Epithelial cell of esophagus (primary cell): ENCODE measurements around the gene HSD17B1.

Source experiments
- DNase-seq: peaks from one replicate; pipeline ENCODE4 v3.0.0; 2010; ENCODE audit warnings: low read depth
- H3K4me3 ChIP-seq: 2 replicates; pipeline ENCODE4 v1.5.1; 2011; ENCODE audit warnings: mild to moderate bottlenecking, low read length, control low read depth
- TF ChIP-seq, protein P1 (sequence below): IDR thresholded peaks from 2 replicates; pipeline ENCODE4 v1.5.1; 2011; ENCODE audit warnings: low read depth, mild to moderate bottlenecking, low read length, control low read depth, inconsistent platforms; ENCODE audit not compliant: insufficient read depth; ENCODE audit errors: missing control alignments

Gene HSD17B1

DNA sequence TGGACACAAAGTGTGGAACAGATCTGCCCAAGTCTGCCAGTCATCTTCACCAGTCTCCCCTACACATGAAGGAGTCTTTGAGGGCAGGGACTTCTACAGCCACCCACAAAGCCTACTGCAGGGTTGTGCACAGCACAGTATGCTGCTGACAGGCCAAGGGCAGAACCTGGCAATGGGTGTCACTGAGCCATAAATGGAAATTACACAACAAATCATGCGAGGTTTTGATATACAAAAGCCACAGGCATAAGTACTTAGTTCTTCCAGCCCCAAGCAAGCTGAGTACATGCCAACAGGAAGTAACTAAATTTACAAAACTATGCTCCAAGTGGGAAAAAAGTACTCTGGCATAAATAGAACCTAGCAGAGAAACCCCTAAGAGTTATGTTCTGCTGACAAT is 32.6 kb downstream of the HSD17B1 start:
- DNase-seq, result peak; percentile 16
- TF ChIP-seq, protein P1, sequence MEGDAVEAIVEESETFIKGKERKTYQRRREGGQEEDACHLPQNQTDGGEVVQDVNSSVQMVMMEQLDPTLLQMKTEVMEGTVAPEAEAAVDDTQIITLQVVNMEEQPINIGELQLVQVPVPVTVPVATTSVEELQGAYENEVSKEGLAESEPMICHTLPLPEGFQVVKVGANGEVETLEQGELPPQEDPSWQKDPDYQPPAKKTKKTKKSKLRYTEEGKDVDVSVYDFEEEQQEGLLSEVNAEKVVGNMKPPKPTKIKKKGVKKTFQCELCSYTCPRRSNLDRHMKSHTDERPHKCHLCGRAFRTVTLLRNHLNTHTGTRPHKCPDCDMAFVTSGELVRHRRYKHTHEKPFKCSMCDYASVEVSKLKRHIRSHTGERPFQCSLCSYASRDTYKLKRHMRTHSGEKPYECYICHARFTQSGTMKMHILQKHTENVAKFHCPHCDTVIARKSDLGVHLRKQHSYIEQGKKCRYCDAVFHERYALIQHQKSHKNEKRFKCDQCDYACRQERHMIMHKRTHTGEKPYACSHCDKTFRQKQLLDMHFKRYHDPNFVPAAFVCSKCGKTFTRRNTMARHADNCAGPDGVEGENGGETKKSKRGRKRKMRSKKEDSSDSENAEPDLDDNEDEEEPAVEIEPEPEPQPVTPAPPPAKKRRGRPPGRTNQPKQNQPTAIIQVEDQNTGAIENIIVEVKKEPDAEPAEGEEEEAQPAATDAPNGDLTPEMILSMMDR, result no peak
- H3K4me3 ChIP-seq, result no peak overlapping the region

DNA sequence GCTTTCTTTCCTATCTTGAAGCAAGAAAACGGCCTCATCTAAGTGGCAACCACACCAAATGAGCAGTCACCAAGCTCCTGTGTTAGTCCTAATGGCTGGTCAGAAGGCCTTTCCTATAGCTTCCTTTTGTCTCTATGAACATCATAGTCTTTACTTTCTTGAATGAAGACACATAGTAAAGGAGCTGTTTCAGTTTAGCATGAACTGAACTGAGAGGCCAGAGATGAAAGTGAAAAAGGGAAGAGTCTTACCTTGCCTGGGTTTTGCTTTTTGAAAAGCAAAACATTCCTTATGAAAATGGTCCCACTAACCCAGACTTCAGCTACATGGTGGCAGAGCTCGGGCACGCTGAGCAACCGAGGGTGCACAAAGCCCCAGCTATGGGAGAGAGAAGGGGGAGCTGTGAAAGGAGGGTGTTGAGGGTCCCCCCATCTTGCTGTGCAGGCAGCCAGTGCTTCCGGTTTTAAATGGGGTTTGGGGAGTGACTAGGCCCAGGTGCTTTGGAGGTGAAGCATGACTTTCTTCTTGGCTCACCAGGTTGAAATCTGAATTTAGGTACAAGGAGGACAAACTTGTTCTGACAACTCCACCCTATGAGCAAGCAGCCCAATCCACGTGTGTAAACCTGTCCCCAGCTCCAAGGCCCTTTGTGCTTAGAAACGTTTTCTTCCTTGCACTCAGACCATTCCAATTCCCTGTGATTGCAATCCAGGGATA is 33.9 kb downstream of the HSD17B1 start:
- H3K4me3 ChIP-seq, result no peak overlapping the region
- TF ChIP-seq, protein P1, result no peak
- peak; percentile 97 for DNase-seq

DNA sequence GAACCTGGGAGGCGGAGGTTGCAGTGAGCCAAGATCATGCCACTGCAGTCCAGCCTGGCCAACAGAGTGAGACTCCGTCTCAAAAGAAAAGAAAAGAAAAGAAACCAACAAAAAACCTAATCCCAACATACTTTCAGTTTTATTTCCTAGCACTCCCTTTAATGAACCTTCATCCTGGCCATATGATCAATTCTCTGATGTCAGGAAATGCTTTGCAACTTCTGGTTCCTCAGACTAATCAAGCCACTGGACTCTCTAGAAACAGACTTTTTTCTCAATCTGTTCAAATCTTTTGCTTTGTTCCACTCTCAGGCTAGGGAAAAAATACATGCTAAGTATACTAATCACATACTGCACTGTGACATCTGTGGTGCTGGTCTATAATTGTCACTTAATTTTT is 38.2 kb downstream of the HSD17B1 start:
- DNase-seq, result no peak

DNA sequence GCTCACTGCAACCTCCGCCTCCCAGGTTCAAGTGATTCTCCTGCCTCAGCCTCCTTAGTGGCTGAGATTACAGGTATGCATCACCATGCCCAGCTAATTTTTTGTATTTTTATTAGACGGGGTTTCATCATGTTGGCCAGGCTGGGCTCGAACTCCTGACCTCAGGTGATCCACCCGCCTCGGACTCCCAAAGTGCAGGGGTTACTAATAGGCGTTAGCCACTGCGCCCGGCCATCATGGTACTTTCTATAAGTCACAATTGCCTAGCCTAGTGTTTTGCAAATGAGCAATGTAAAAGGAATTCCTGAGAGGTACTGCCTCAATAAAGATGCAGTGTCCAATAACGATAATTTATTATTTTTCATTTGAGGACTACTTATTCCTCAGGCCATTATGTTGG is 38.7 kb downstream of the HSD17B1 start:
- no peak for DNase-seq
- TF ChIP-seq, protein P1, result no peak
- no peak overlapping the region for H3K4me3 ChIP-seq

More for the DNA sequence above, 38.2 kb downstream of the HSD17B1 start:
- no peak overlapping the region for H3K4me3 ChIP-seq
- TF ChIP-seq, protein P1, result no peak

DNA sequence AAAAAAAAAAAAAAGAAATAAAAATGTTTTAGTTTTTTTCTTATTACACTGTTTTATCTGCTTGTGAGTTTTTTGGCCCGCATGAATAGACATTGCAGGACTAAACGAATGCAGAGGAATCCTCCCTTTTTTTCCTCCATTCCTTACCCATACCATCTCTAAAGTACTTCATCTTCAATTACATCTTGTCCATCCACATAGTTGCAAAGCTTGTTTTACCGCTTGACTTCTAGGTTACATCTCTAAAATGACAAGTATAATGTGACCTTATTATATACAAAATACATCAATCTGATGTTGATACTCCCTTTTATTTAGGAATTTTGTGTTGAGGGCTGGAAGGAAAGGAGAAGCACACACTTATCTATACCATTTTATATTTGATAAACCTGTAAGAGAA is 43.7 kb downstream of the HSD17B1 start:
- DNase-seq, result no peak
- H3K4me3 ChIP-seq, result no peak overlapping the region
- TF ChIP-seq, protein P1, result no peak

DNA sequence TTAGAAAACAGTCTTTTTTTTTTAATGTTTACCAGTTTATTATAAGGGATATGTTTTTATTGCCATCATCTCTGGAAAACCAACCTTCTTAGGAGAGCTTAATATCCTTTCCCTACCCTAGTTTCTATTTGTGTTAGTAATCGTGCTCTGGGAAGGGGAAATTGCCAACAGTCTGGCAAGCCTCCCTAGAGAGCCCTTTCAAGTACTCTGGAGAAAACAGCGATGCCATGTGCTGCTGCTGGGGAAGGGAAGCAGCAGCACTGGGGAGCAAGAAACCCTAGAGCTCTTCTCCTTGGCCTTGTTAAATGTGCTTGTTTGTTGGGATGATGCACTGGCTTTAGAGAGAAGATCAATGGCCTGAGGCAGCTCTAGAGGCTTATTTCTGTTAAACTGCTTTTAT is 46.2 kb downstream of the HSD17B1 start:
- TF ChIP-seq, protein P1, result no peak
- no peak for DNase-seq
- H3K4me3 ChIP-seq, result no peak overlapping the region

DNA sequence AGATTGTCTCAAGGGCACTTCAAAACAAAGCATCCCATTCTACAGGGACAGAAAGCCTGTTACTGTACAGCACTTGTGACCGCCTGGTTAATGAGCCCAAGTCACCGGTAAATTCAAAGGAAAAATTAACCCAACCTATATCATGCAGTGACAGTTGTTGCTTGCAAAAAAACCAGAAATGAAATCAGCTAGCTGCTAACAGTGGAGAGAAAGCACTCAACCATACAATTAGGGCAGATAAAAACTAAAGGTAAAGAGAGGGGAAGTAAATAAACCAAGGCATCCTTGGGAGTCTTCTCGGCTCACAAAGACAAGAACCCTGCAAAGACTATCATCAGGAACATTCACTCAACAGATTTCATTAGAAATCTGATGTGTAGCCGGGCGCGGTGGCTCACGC is 50.6 kb downstream of the HSD17B1 start:
- TF ChIP-seq, protein P1, result no peak
- DNase-seq, result no peak
- no peak overlapping the region for H3K4me3 ChIP-seq
